Measurements from ENCODE around the gene NEFH.

DNA sequence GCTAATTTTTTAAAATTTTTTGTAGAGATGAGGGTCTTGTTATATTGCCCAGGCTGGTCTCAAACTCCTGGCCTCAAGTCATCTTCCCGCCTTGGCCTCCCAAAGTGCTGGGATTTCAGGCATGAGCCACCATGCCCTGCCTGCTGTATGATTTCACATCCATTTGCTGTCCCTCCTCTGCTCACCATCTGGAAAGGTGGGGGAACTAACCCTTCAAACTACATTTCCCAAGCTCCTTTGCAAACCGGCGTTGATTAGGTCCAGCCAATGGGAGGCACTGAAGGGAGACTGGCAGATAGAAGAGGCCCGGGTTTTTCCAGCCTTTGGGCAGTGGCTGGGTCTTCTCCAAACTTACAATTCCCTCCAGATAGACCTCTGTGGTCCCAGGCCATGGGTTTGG, 22.3 kb upstream of the NEFH start:
- TF ChIP-seq, protein P1, sequence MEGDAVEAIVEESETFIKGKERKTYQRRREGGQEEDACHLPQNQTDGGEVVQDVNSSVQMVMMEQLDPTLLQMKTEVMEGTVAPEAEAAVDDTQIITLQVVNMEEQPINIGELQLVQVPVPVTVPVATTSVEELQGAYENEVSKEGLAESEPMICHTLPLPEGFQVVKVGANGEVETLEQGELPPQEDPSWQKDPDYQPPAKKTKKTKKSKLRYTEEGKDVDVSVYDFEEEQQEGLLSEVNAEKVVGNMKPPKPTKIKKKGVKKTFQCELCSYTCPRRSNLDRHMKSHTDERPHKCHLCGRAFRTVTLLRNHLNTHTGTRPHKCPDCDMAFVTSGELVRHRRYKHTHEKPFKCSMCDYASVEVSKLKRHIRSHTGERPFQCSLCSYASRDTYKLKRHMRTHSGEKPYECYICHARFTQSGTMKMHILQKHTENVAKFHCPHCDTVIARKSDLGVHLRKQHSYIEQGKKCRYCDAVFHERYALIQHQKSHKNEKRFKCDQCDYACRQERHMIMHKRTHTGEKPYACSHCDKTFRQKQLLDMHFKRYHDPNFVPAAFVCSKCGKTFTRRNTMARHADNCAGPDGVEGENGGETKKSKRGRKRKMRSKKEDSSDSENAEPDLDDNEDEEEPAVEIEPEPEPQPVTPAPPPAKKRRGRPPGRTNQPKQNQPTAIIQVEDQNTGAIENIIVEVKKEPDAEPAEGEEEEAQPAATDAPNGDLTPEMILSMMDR (IDR thresholded peaks at IDR 0.05) = no peak
- TF ChIP-seq POLR2A (IDR thresholded peaks at IDR 0.05) = no peak

Measured in sigmoid colon (tissue), 3 donors.